Natural killer cell (primary cell): ENCODE data around the gene NANOS2. TPM values are rescaled to one million over a fixed set of nuclear protein-coding genes. Genes with fewer than 3 reads are reported as not detected.

Experiments
- ATAC-seq, 3 donors: fragments of 150-1000 bp in 2 of 3; fragments of 200-7000 bp in 1 of 3; cut with Tn5 transposase; 1 replicate in 1 of 3; 2 replicates in 2 of 3; pipeline ENCODE4 v1.10.0; 2021; ENCODE audit warnings: mild to moderate bottlenecking in 2 of 3, moderate library complexity in 2 of 3
- DNase-seq, 2 donors: peaks; one replicate each; pipeline versions ENCODE4 v3.0.0 to v3.0.0-alpha.2; 2013 to 2021; ENCODE audit warnings: mixed read lengths in 1 of 2
- H3K27ac ChIP-seq: one replicate; pipeline ENCODE4 v1.5.1; 2013; ENCODE audit warnings: mild to moderate bottlenecking, low read length
- H3K27me3 ChIP-seq: one replicate; pipeline ENCODE4 v1.6.1; 2013; ENCODE audit warnings: low read length; ENCODE audit not compliant: control insufficient read depth, insufficient read depth
- H3K36me3 ChIP-seq: one replicate; pipeline ENCODE4 v1.6.1; 2013; ENCODE audit warnings: low read length; ENCODE audit not compliant: control insufficient read depth, insufficient read depth
- H3K4me1 ChIP-seq: one replicate; pipeline ENCODE4 v1.6.1; 2013; ENCODE audit warnings: low read length; ENCODE audit not compliant: control insufficient read depth, insufficient read depth
- H3K4me3 ChIP-seq: one replicate; pipeline ENCODE4 v1.5.1; 2013; ENCODE audit warnings: low read length
- H3K9me3 ChIP-seq: one replicate; pipeline ENCODE4 v1.6.1; 2013; ENCODE audit warnings: low read length; ENCODE audit not compliant: control insufficient read depth, insufficient read depth
- H3K27ac Mint-ChIP-seq, 2 donors: one replicate each; pipeline ENCODE4 v1.8.0; 2022; ENCODE audit warnings: mild to moderate bottlenecking in 2 of 2, mixed read lengths in 2 of 2, moderate library complexity in 1 of 2
- H3K27me3 Mint-ChIP-seq, 2 donors: one replicate each; pipeline ENCODE4 v1.8.0; 2022; ENCODE audit warnings: low read depth in 2 of 2, mixed read lengths in 2 of 2
- H3K36me3 Mint-ChIP-seq: one replicate; pipeline ENCODE4 v1.8.0; 2022; ENCODE audit warnings: mixed read lengths
- H3K4me1 Mint-ChIP-seq, 2 donors: one replicate each; pipeline ENCODE4 v1.8.0; 2022; ENCODE audit warnings: mixed read lengths in 2 of 2
- H3K4me3 Mint-ChIP-seq: one replicate; pipeline ENCODE4 v1.8.0; 2022; ENCODE audit warnings: mild to moderate bottlenecking, moderate library complexity, mixed read lengths
- H3K9me3 Mint-ChIP-seq, 2 donors: one replicate each; pipeline ENCODE4 v1.8.0; 2022; ENCODE audit warnings: mixed read lengths in 2 of 2
- WGBS: methylation state at CpG from one replicate; pipeline ENCODE4 v1.1.7; 2013; ENCODE audit warnings: missing lambda C conversion rate; ENCODE audit not compliant: insufficient coverage; 5-methylcytosine and 5-hydroxymethylcytosine counted together
- intact Hi-C: fragments of 100-400 bp; cut with micrococcal nuclease; formaldehyde crosslinking; loops from one replicate; pipeline ENCODE4 v1.14.2; 2022
- total RNA-seq, 4 donors: library from RNA; stranded (reverse); fragments of 120-200 nt in 1 of 4; gene quantifications; one replicate each; pipeline versions ENCODE4 v1.2.3 to v1.2.4, GENCODE V29; 2013 to 2022
- TF ChIP-seq, protein P1 (sequence below): fragments of 200-600 bp; IDR thresholded peaks from one replicate; pipeline ENCODE4 v1.8.0; 2022; ENCODE audit warnings: antibody characterized with exemption

The NANOS2 gene
- not detected for total RNA-seq
- total RNA-seq (2013) = not detected

DNA sequence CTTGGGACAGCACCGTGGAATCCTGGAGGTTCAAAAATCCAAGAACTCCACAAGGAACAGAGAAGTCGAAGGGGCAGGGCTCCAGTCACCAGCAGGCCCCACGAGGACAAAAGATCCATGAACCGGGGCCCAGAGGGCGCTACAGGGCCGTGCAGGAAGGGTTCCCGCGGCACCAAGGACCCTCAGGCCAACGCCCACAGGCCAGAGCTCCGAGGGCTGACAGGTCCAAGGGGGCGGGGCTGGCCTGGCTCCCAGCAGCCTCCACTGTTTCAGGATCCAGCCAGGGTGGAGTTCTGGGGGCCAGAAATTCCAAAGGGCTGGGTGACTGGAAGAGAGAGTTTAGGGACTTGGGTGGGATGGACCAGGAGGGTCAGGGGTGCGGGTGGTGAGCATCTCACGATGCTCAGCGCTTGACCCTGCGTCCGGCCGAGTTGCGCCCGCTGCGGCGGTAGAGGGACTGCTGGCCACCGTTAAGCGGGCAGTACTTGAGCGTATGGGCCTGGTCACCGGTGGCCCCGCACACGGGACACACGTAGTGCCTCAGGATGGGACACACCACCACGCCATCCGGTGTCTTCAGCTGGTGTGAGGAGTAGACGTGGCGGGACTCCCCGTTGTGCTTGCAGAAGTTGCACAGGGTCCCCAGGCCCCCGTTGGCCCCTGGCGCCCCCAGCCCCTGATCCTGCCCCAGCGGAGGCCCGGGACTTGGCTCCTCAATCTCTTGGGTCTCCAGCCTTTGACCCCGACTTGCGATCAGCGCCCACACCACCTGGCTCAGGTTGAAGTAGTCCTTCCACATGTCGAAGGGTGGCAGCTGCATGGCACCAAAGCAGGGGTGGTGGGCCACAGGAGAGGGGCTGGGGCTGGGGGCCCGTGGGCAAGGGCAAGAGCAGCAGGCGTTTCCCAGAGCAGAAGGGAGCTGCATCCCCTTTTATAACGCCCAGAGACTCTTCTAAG, at the start of gene NANOS2:
Gene NANOS2 (minus strand): TSS at position 905 of the 957 bp plus-strand sequence. CDS start 85 bp downstream, at position 820.
- no peaks in the 10 kb centered on the region for H3K9me3 Mint-ChIP-seq
- no peak for DNase-seq
- H3K4me3 Mint-ChIP-seq = no peak within 1 kb of the TSS
- peaks cover 24% of the 10 kb centered on the region in 2 donors for H3K27me3 Mint-ChIP-seq
- no peaks in the 10 kb centered on the region for H3K4me1 Mint-ChIP-seq
- H3K9me3 ChIP-seq = no peaks in the 10 kb centered on the region
- intact Hi-C loops = no loop called here
- H3K27me3 ChIP-seq = no peaks in the 10 kb centered on the region
- H3K27ac ChIP-seq = no peak within 1 kb of the TSS
- H3K27ac Mint-ChIP-seq = no peak within 1 kb of the TSS
- H3K4me1 ChIP-seq = no peaks in the 10 kb centered on the region
- TF ChIP-seq, protein P1, sequence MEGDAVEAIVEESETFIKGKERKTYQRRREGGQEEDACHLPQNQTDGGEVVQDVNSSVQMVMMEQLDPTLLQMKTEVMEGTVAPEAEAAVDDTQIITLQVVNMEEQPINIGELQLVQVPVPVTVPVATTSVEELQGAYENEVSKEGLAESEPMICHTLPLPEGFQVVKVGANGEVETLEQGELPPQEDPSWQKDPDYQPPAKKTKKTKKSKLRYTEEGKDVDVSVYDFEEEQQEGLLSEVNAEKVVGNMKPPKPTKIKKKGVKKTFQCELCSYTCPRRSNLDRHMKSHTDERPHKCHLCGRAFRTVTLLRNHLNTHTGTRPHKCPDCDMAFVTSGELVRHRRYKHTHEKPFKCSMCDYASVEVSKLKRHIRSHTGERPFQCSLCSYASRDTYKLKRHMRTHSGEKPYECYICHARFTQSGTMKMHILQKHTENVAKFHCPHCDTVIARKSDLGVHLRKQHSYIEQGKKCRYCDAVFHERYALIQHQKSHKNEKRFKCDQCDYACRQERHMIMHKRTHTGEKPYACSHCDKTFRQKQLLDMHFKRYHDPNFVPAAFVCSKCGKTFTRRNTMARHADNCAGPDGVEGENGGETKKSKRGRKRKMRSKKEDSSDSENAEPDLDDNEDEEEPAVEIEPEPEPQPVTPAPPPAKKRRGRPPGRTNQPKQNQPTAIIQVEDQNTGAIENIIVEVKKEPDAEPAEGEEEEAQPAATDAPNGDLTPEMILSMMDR = no peak
- H3K36me3 ChIP-seq = no peaks in the 10 kb centered on the region
- H3K4me3 ChIP-seq = no peak within 1 kb of the TSS
- ATAC-seq = no peak
- H3K36me3 Mint-ChIP-seq = no peaks in the 10 kb centered on the region
- 64% methylated on average over 44 of the region's 44 CpGs for WGBS

DNA sequence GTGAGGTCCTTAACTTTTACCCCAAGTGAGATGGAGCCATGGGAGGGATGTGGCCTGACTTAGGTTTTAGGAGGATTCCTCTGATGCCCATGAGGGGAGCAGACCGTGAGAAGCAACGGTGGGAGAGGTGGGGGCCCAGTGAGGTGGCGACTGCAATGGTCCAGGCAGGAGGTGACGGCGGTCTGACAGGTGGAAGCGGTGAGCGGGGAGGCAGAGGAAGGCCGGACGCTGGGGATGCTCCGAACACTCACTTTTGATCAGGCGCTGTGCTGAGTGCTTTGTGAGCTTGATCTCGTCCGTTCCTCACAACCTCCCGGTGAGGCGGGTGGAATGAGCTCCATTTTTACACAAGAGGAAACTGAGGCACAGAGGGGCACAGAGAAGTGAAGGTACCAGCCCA, 47.4 kb upstream of the NANOS2 start:
- no peak overlapping the region for H3K4me3 Mint-ChIP-seq
- TF ChIP-seq, protein P1 = no peak
- no peaks in the 10 kb centered on the region for H3K36me3 Mint-ChIP-seq
- no peak overlapping the region for H3K27ac Mint-ChIP-seq
- H3K36me3 ChIP-seq = no peaks in the 10 kb centered on the region
- DNase-seq (no peak), ATAC-seq (no peak)
- WGBS = 88% methylated on average over 15 of the region's 15 CpGs
- H3K9me3 Mint-ChIP-seq = no peaks in the 10 kb centered on the region
- H3K27me3 Mint-ChIP-seq = peaks cover 27 to 45% of the 10 kb centered on the region in 2 donors
- no peak overlapping the region for H3K4me3 ChIP-seq
- H3K27ac ChIP-seq = no peak overlapping the region
- no peaks in the 10 kb centered on the region for H3K9me3 ChIP-seq
- H3K4me1 Mint-ChIP-seq = no peaks in the 10 kb centered on the region
- intact Hi-C loops = no loop called here
- H3K4me1 ChIP-seq = no peaks in the 10 kb centered on the region
- H3K27me3 ChIP-seq = no peaks in the 10 kb centered on the region

DNA sequence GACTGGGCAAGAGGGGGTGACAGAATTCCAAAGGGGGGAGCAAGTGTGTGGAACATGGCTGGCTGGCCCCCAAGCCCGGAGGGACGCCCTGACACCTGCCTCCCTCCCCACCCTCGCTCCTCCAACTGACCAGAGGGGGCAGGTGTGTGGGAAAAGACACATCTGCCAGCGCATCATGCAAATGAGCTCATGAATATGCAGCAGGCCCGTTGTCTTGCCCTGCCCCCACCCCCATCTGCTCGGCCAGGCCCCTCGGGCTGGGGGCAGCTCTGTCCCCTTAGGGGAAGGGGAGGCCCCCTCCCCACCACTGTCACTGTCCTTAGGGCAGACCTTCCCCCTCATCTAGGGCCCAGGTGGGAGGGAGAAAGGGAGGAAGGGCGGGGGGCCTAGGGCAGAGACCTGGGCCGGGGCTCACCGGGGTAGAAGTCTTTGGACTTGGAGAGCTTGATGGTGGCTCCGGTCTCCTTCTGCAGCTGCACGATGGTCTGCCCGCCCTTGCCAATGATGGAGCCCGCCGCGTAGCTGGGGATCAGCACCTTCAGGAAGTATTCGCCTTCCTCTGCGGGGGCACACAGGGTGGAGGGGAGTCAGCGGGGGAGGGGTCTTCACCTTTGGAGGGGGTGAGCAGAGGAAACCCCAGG, 46.1 kb upstream of the NANOS2 start:
- Mint-ChIP-seq H3K9me3 (no peaks in the 10 kb centered on the region), H3K27ac (no peak overlapping the region), H3K4me3 (no peak overlapping the region), H3K4me1 (no peaks in the 10 kb centered on the region), H3K36me3 (no peaks in the 10 kb centered on the region), H3K27me3 (peaks cover 27 to 45% of the 10 kb centered on the region in 2 donors)
- Histone ChIP-seq H3K27me3 (no peaks in the 10 kb centered on the region), H3K36me3 (no peaks in the 10 kb centered on the region), H3K4me1 (no peaks in the 10 kb centered on the region), H3K9me3 (no peaks in the 10 kb centered on the region), H3K27ac (no peak overlapping the region), H3K4me3 (no peak overlapping the region)
- intact Hi-C loops = no loop called here
- TF ChIP-seq, protein P1 = no peak
- ATAC-seq (no peak), DNase-seq (no peak)
- WGBS = 24% methylated on average over 16 of the region's 19 CpGs
